Endothelial cell of umbilical vein (primary cell): Measurements from ENCODE around the gene TSEN54. TPM values are rescaled to one million over a fixed set of nuclear protein-coding genes. Genes with fewer than 3 reads are reported as not detected.
A peak's percentile ranks its signal among the peaks of the same experiment; 100 is the strongest.

Experiments used
- BruUV-seq: library from RNA; stranded (reverse); fragments of 400-500 nt; replicated peaks from 2 replicates; lab custom pipeline; 2021; lab: Mats Ljungman, UMichigan
- CTCF ChIA-PET: fragments of 300-600, 350-600 bp; sonication (Branson Sonifier 250); formaldehyde crosslinking; loops from one replicate; lab custom pipeline; 2021; ENCODE audit warnings: antibody characterized with exemption, inconsistent platforms; lab: Charles Lee
- POLR2A ChIA-PET: fragments of 300-600, 350-600 bp; sonication (Branson Sonifier 250); formaldehyde crosslinking; loops from one replicate; lab custom pipeline; 2021; ENCODE audit warnings: antibody characterized with exemption, inconsistent platforms; lab: Charles Lee
- DNase-seq: peaks from one replicate; pipeline ENCODE4 v3.0.0-alpha.2; 2011; ENCODE audit warnings: low read depth, low spot score
- FAIRE-seq: peaks from 2 replicates; lab custom pipeline; 2011; peaks lifted over from hg19 to GRCh38; lab: Jason Lieb, UNC
- H2AFZ ChIP-seq: 2 replicates; pipeline ENCODE4 v1.6.0; 2012; ENCODE audit warnings: low read depth, low read length, control low read depth, inconsistent platforms
- H3K27ac ChIP-seq: 2 replicates; pipeline ENCODE4 v1.5.1; 2011; ENCODE audit warnings: low read depth, mild to moderate bottlenecking, control low read depth, low read length, moderate library complexity; ENCODE audit not compliant: insufficient read depth
- H3K27me3 ChIP-seq, 2 experiments: 2 replicates each; pipeline versions ENCODE4 v1.6.0 to v1.6.1; 2011; ENCODE audit warnings: low read length in 2 of 2, mixed read lengths in 1 of 2; ENCODE audit not compliant: control insufficient read depth in 2 of 2, insufficient read depth in 2 of 2
- H3K36me3 ChIP-seq, 2 experiments: 2 replicates in 1 of 2; 3 replicates in 1 of 2; pipeline ENCODE4 v1.5.1; 2011; ENCODE audit warnings: low read length in 2 of 2, mild to moderate bottlenecking in 1 of 2, moderate library complexity in 1 of 2; ENCODE audit not compliant: control insufficient read depth in 2 of 2, insufficient read depth in 2 of 2; ENCODE audit errors: extremely low read depth in 1 of 2
- H3K4me1 ChIP-seq: 3 replicates; pipeline ENCODE4 v1.5.1; 2011; ENCODE audit warnings: mild to moderate bottlenecking, low read length; ENCODE audit not compliant: control insufficient read depth, insufficient read depth; ENCODE audit errors: extremely low read depth
- H3K4me2 ChIP-seq: 2 replicates; pipeline ENCODE4 v1.6.1; 2011; ENCODE audit warnings: low read length, control low read depth, mixed read lengths; ENCODE audit not compliant: insufficient read depth
- H3K4me3 ChIP-seq, 3 experiments: fragments of 200-600 bp in 1 of 3; sonication (generic), shearing (Covaris generic) in 1 of 3; replicated peaks in 1 of 3; 2 replicates each; pipeline ENCODE4 v1.5.1; 2011 to 2016; ENCODE audit warnings: control low read depth in 3 of 3, low read length in 3 of 3, mild to moderate bottlenecking in 2 of 3, inconsistent platforms in 1 of 3, low read depth in 1 of 3, moderate library complexity in 1 of 3; ENCODE audit not compliant: insufficient read depth in 1 of 3
- H3K79me2 ChIP-seq: 2 replicates; pipeline ENCODE4 v1.6.0; 2012; ENCODE audit warnings: low read length, inconsistent platforms; ENCODE audit not compliant: control insufficient read depth, insufficient read depth
- H3K9ac ChIP-seq: replicated peaks from 2 replicates; pipeline ENCODE3; 2011; ENCODE audit warnings: low read length, control low read depth; ENCODE audit not compliant: insufficient read depth; ENCODE audit errors: extremely low read depth
- H3K9me1 ChIP-seq: replicated peaks from 3 replicates; pipeline ENCODE4 v1.6.0; 2011; ENCODE audit warnings: mild to moderate bottlenecking, low read length; ENCODE audit not compliant: control insufficient read depth, insufficient read depth; ENCODE audit errors: extremely low read depth
- H3K9me3 ChIP-seq: replicated peaks from 2 replicates; pipeline ENCODE4 v1.5.1; 2012; ENCODE audit warnings: low read length, inconsistent platforms; ENCODE audit not compliant: control insufficient read depth, insufficient read depth
- H4K20me1 ChIP-seq: replicated peaks from 2 replicates; pipeline ENCODE3; 2011; ENCODE audit warnings: mild to moderate bottlenecking, low read length; ENCODE audit not compliant: control insufficient read depth, insufficient read depth; ENCODE audit errors: extremely low read depth
- EZH2 ChIP-seq: IDR thresholded peaks from 2 replicates; pipeline ENCODE4 v1.6.1; 2012; ENCODE audit warnings: borderline replicate concordance, low read depth, mild to moderate bottlenecking, moderate library complexity, low read length, inconsistent platforms; ENCODE audit not compliant: severe bottlenecking
- FOS ChIP-seq: IDR thresholded peaks from 2 replicates; pipeline ENCODE4 v1.6.1; 2011; ENCODE audit warnings: mild to moderate bottlenecking, low read length, moderate library complexity, borderline replicate concordance; ENCODE audit not compliant: insufficient read depth
- POLR2A ChIP-seq: IDR thresholded peaks from 2 replicates; pipeline ENCODE4 v1.6.1; 2012; ENCODE audit warnings: low read depth, mild to moderate bottlenecking, control low read depth, low read length
- POLR2AphosphoS5 ChIP-seq: IDR thresholded peaks from 2 replicates; pipeline ENCODE4 v1.6.1; 2012; ENCODE audit warnings: low read depth, mild to moderate bottlenecking, control low read depth, low read length, moderate library complexity; ENCODE audit not compliant: insufficient read depth
- dilution Hi-C: fragments of 300-500 bp; cut with MboI; formaldehyde crosslinking; loops from one replicate; pipeline ENCODE4 v1.15.0; 2019; ENCODE audit warnings: low sequenced_read_pairs; ENCODE audit not compliant: extremely low pct_ligation_motif_present
- intact Hi-C: fragments of 100-400 bp; cut with micrococcal nuclease; formaldehyde crosslinking; loops from one replicate; pipeline ENCODE4 v1.10.0; 2022
- polyA plus RNA-seq, 4 experiments: library from polyadenylated mRNA; depleted of rRNA in 3 of 4; stranded (reverse) in 3 of 4; unstranded in 1 of 4; fragments of >200 nt; gene quantifications; 2 replicates each; pipeline versions ENCODE4 v1.2.1 to v1.2.3, GENCODE V29; 2011 to 2012; ENCODE audit warnings: missing spikeins in 1 of 4
- total RNA-seq: library from RNA; stranded (reverse); gene quantifications from 2 replicates; pipeline ENCODE4 v1.2.3, GENCODE V29; 2021
- TF ChIP-seq, protein P1 (sequence below), 2 donors: IDR thresholded peaks; 1 replicate in 1 of 2; 2 replicates in 1 of 2; pipeline ENCODE4 v1.5.1; 2011; ENCODE audit warnings: low read length in 2 of 2, mild to moderate bottlenecking in 2 of 2, moderate library complexity in 2 of 2, control low read depth in 1 of 2, inconsistent platforms in 1 of 2, low read depth in 1 of 2; ENCODE audit not compliant: insufficient read depth in 1 of 2; ENCODE audit errors: extremely low read depth in 1 of 2

The TSEN54 gene
- total and polyA plus RNA-seq, 2 donors (not counting 3 experiments of a cell fraction or from before 2014, with no cell fraction given) = 22.3 to 26.3 TPM

- Histone ChIP-seq H3K4me3 (peak within 1 kb of the TSS; percentile 39 to 57 (median 52)), H3K79me2 (no peaks in the 10 kb centered on the region), H3K9me1 (no peaks in the 10 kb centered on the region), H2AFZ (peak within 1 kb of the TSS; percentile 84), H4K20me1 (no peaks in the 10 kb centered on the region), H3K4me2 (peak within 1 kb of the TSS; percentile 72), H3K27ac (no peak within 1 kb of the TSS), H3K9me3 (no peaks in the 10 kb centered on the region), H3K4me1 (peaks cover 7% of the 10 kb centered on the region), H3K27me3 (no peaks in the 10 kb centered on the region), H3K36me3 (peaks cover 0 to 2% of the 10 kb centered on the region in 2 experiments), H3K9ac (no peak within 1 kb of the TSS)
- intact Hi-C loops = loop anchor here (1.0 to 2.0 kb wide), 3 partner anchors 9 to 98 kb away; partner anchors contain the start of gene TSEN54
- DNase-seq (peak; percentile 44), FAIRE-seq (no peak)
- ChIA-PET POLR2A (interaction anchor here (1.0 kb wide), 1 partner anchor 254 kb away, joined by 6 read pairs; the partner anchor contains the start of gene MIF4GD), CTCF (interaction anchor here (1.5 to 1.8 kb wide), 3 partner anchors 9 to 202 kb away, joined by 5 to 13 read pairs (median 6); partner anchors contain the start of gene TSEN54)
- TF ChIP-seq FOS (no peak), EZH2 (no peak), POLR2AphosphoS5 (no peak), POLR2A (no peak)
- TF ChIP-seq, protein P1, sequence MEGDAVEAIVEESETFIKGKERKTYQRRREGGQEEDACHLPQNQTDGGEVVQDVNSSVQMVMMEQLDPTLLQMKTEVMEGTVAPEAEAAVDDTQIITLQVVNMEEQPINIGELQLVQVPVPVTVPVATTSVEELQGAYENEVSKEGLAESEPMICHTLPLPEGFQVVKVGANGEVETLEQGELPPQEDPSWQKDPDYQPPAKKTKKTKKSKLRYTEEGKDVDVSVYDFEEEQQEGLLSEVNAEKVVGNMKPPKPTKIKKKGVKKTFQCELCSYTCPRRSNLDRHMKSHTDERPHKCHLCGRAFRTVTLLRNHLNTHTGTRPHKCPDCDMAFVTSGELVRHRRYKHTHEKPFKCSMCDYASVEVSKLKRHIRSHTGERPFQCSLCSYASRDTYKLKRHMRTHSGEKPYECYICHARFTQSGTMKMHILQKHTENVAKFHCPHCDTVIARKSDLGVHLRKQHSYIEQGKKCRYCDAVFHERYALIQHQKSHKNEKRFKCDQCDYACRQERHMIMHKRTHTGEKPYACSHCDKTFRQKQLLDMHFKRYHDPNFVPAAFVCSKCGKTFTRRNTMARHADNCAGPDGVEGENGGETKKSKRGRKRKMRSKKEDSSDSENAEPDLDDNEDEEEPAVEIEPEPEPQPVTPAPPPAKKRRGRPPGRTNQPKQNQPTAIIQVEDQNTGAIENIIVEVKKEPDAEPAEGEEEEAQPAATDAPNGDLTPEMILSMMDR (IDR thresholded peaks at IDR 0.05; ENCODE audit: extremely low read depth in 1 of 2, insufficient read depth in 1 of 2, low read depth in 1 of 2, low read length in 2 of 2) = peak; percentile 10 to 44
- dilution Hi-C loops = no loop called here
- BruUV-seq = no TSS peak
Observed at GRCh38 chr17:75524970-75525805, 8.9 kb downstream of the TSEN54 start, which contains the start of gene LLGL2. Gene LLGL2 (plus strand): TSS chr17:75525697. CDS start chr17:75543427, 17,730 bp downstream.
